GM19193 (cell line): ENCODE data around the gene ERC2.

Source experiments
- POLR2A ChIP-seq: IDR thresholded peaks from 4 replicates; pipeline ENCODE4 v1.6.1; 2011; ENCODE audit not compliant: insufficient read depth, insufficient read length; ENCODE audit errors: extremely low read depth

Gene ERC2

GRCh38 chr3:55500555-55501330 lies 967.5 kb downstream of the ERC2 start:
- TF ChIP-seq POLR2A: no peak

GRCh38 chr3:55498520-55498919 lies 969.7 kb downstream of the ERC2 start:
- no peak for TF ChIP-seq POLR2A

- no peak for TF ChIP-seq POLR2A
Measured at GRCh38 chr3:55497250-55497649, 971.0 kb downstream of the ERC2 start.

- TF ChIP-seq POLR2A: no peak
Measured at GRCh38 chr3:55494976-55495375, 973.3 kb downstream of the ERC2 start.

GRCh38 chr3:55492976-55493375 lies 975.3 kb downstream of the ERC2 start:
- TF ChIP-seq POLR2A: no peak

GRCh38 chr3:55491296-55491816 lies 976.9 kb downstream of the ERC2 start:
- no peak for TF ChIP-seq POLR2A

- no peak for TF ChIP-seq POLR2A
Measured at GRCh38 chr3:55490276-55490913, 977.9 kb downstream of the ERC2 start.

- no peak for TF ChIP-seq POLR2A
Measured at GRCh38 chr3:55489798-55490132, 978.5 kb downstream of the ERC2 start.

- TF ChIP-seq POLR2A: no peak
Measured at GRCh38 chr3:55488398-55489055, 979.7 kb downstream of the ERC2 start.

- TF ChIP-seq POLR2A: no peak
Measured at GRCh38 chr3:55487381-55488241, 980.7 kb downstream of the ERC2 start.

- TF ChIP-seq POLR2A: no peak
Measured at GRCh38 chr3:55486857-55487380, 981.3 kb downstream of the ERC2 start, which contains the start of gene WNT5A. Gene WNT5A, minus strand, starts transcription at chr3:55487306. Its CDS starts 321 bp downstream, at chr3:55486985.

GRCh38 chr3:55486101-55486856 lies 982.0 kb downstream of the ERC2 start:
- TF ChIP-seq POLR2A: no peak
